H1 (cell line): Measurements from ENCODE around the gene GLT8D1. TPM values are rescaled to one million over a fixed set of nuclear protein-coding genes. Genes with fewer than 3 reads are reported as not detected.

Experiments used
- CBX8 ChIP-seq: fragments of 300-800, 300-1000 bp; sonication (generic); IDR thresholded peaks from 2 replicates; pipeline ENCODE4 v1.7.1; 2016; ENCODE audit warnings: low read depth, low read length, borderline replicate concordance
- CHD7 ChIP-seq: fragments of 300-600 bp; sonication (generic); IDR thresholded peaks from 2 replicates; pipeline ENCODE4 v1.7.1; 2012; ENCODE audit warnings: low read length, moderate library complexity, mild to moderate bottlenecking, inconsistent platforms; ENCODE audit not compliant: insufficient replicate concordance
- CTCF ChIP-seq, 3 experiments: IDR thresholded peaks; 1 replicate in 2 of 3; 2 replicates in 1 of 3; pipeline versions ENCODE4 v1.5.1 to v1.6.1; 2011; ENCODE audit warnings: low read length in 3 of 3, mild to moderate bottlenecking in 3 of 3, inconsistent platforms in 2 of 3, low read depth in 1 of 3, moderate library complexity in 1 of 3; ENCODE audit not compliant: insufficient read depth in 1 of 3; ENCODE audit errors: control extremely low read depth in 1 of 3
- NANOG ChIP-seq: IDR thresholded peaks from 2 replicates; pipeline ENCODE4 v1.6.1; 2011; ENCODE audit warnings: low read length, low read depth, mild to moderate bottlenecking, inconsistent platforms; ENCODE audit not compliant: insufficient read depth, poor library complexity, severe bottlenecking
- NRF1 ChIP-seq: IDR thresholded peaks from 2 replicates; pipeline ENCODE4 v1.6.1; 2011; ENCODE audit warnings: mild to moderate bottlenecking, low read depth, low read length, improper control_type of control experiment
- SIN3A ChIP-seq, 2 experiments: IDR thresholded peaks in 1 of 2; conservative IDR thresholded peaks in 1 of 2; 2 replicates each; pipeline ENCODE4 v1.6.1; 2011 to 2012; ENCODE audit warnings: low read length in 2 of 2, improper control_type of control experiment in 1 of 2, low read depth in 1 of 2, mild to moderate bottlenecking in 1 of 2
- SUZ12 ChIP-seq: fragments of 200-600 bp; sonication (generic); IDR thresholded peaks from 2 replicates; pipeline ENCODE4 v1.6.1; 2012; ENCODE audit warnings: mild to moderate bottlenecking, inconsistent platforms, low read length, moderate library complexity, mixed read lengths
- polyA plus RNA-seq, 7 experiments: library from polyadenylated mRNA; depleted of rRNA in 3 of 7; stranded (reverse) in 5 of 7; unstranded in 2 of 7; fragments of >200 nt in 5 of 7; fragments of 200-250 nt in 2 of 7; gene quantifications; 1 replicate in 5 of 7; 2 replicates in 1 of 7; 4 replicates in 1 of 7; pipeline versions ENCODE4 v1.2.1 to v1.2.3, GENCODE V29; 2011 to 2013; ENCODE audit warnings: missing spikeins in 2 of 7, mixed read lengths in 2 of 7
- total RNA-seq: library from RNA; stranded (reverse); fragmentation: NEBNext Ultra II Directional; extraction: Animal tissue kit (Norgen Biotek cat#: 25700); gene quantifications from 2 replicates; pipeline ENCODE4 v1.2.1, GENCODE V29; 2021

Gene GLT8D1
- total and polyA plus RNA-seq, 2 of the 8 experiments (the other 6 are each of a cell fraction or from before 2014, with no cell fraction given), result 29.0 to 33.6 TPM

- TF ChIP-seq CHD7 (no peak), NRF1 (no peak), SIN3A (conservative IDR thresholded peaks at IDR 0.05 in 1 of 2, IDR thresholded peaks at IDR 0.05 in 1 of 2; ENCODE audit: low read depth in 1 of 2, low read length in 2 of 2) (no peak), NANOG (no peak), CBX8 (no peak), SUZ12 (no peak), CTCF (IDR thresholded peaks at IDR 0.05; ENCODE audit: control extremely low read depth in 1 of 3, insufficient read depth in 1 of 3, low read depth in 1 of 3, low read length in 3 of 3) (no peak)
These were observed 22.0 kb downstream of the GLT8D1 start (continued) for GRCh38 chr3:52683611-52684010.
